K562 (cell line): Measurements from ENCODE around the gene PRF1. TPM values are rescaled to one million over a fixed set of nuclear protein-coding genes. Genes with fewer than 3 reads are reported as not detected.

ENCODE experiments used
- ATAC-seq: fragments of 200-7000 bp; cut with Tn5 transposase; 3 replicates; pipeline ENCODE4 v1.9.1; 2020; ENCODE audit warnings: moderate library complexity
- BruUV-seq: library from RNA; stranded (reverse); fragments of 400-500 nt; replicated peaks from 2 replicates; lab custom pipeline; 2021; lab: Mats Ljungman, UMichigan
- CTCF ChIA-PET: fragments of 300-600 bp; formaldehyde crosslinking; extraction: SDS; loops from one replicate; lab custom pipeline; 2021; ENCODE audit warnings: low intra/inter-chr PET ratio; lab: Yijun Ruan, JAX
- POLR2A ChIA-PET: fragments of 300-600, 350-650 bp; sonication (Branson Sonifier 250); formaldehyde crosslinking; extraction: SDS; loops from one replicate; lab custom pipeline; 2021; ENCODE audit warnings: antibody characterized with exemption, inconsistent platforms; lab: Yijun Ruan, JAX
- DNase-seq, 4 experiments: peaks; one replicate each; pipeline versions ENCODE4 v3.0.0 to v3.0.0-alpha.2; 2011 to 2018; ENCODE audit warnings: low spot score in 3 of 4, mixed read lengths in 3 of 4; ENCODE audit errors: extremely low read depth in 1 of 4
- FAIRE-seq: peaks from 2 replicates; lab custom pipeline; 2011; peaks lifted over from hg19 to GRCh38; lab: Jason Lieb, UNC
- H2AFZ ChIP-seq: 2 replicates; pipeline ENCODE4 v1.6.0; 2011; ENCODE audit warnings: low read depth, low read length, control low read depth, inconsistent platforms
- H3K27ac ChIP-seq: fragments of 200-600 bp; 3 replicates; pipeline ENCODE4 v1.8.0; 2011; ENCODE audit warnings: low read depth, mild to moderate bottlenecking, control low read depth, inconsistent platforms, low read length, moderate library complexity, mixed read lengths; ENCODE audit errors: extremely low read depth
- H3K27me3 ChIP-seq, 2 experiments: fragments of 300-600 bp in 1 of 2; 2 replicates in 1 of 2; 3 replicates in 1 of 2; pipeline versions ENCODE4 v1.6.0 to v1.8.0; 2011; ENCODE audit warnings: inconsistent platforms in 2 of 2, low read length in 2 of 2, mild to moderate bottlenecking in 1 of 2, mixed read lengths in 1 of 2, moderate library complexity in 1 of 2; ENCODE audit not compliant: control insufficient read depth in 2 of 2, insufficient read depth in 2 of 2
- H3K36me3 ChIP-seq: fragments of 300-600 bp; 3 replicates; pipeline ENCODE4 v1.8.0; 2011; ENCODE audit warnings: mild to moderate bottlenecking, low read length, inconsistent platforms; ENCODE audit not compliant: control insufficient read depth, insufficient read depth
- H3K4me1 ChIP-seq, 2 experiments: fragments of 200-600 bp in 1 of 2; replicated peaks in 1 of 2; 2 replicates in 1 of 2; 3 replicates in 1 of 2; pipeline versions ENCODE4 v1.5.1 to v1.8.0; 2011; ENCODE audit warnings: inconsistent platforms in 2 of 2, low read length in 2 of 2, mild to moderate bottlenecking in 1 of 2, mixed read lengths in 1 of 2, moderate library complexity in 1 of 2; ENCODE audit not compliant: control insufficient read depth in 2 of 2, insufficient read depth in 2 of 2
- H3K4me2 ChIP-seq: 2 replicates; pipeline ENCODE4 v1.6.1; 2011; ENCODE audit warnings: low read length, control low read depth, inconsistent platforms, mixed read lengths; ENCODE audit not compliant: insufficient read depth
- H3K4me3 ChIP-seq: fragments of 200-600 bp; sonication (generic), shearing (Covaris generic); 2 replicates; pipeline ENCODE4 v1.5.1; 2016; ENCODE audit warnings: control low read depth, inconsistent platforms
- H3K79me2 ChIP-seq: fragments of 200-600 bp; 3 replicates; pipeline ENCODE4 v1.8.0; 2011; ENCODE audit warnings: low read length, inconsistent platforms; ENCODE audit not compliant: control insufficient read depth, insufficient read depth
- H3K9ac ChIP-seq, 2 experiments: 2 replicates each; pipeline versions ENCODE4 v1.6.0 to v1.6.1; 2011; ENCODE audit warnings: low read depth in 2 of 2, low read length in 2 of 2, control low read depth in 1 of 2, inconsistent platforms in 1 of 2, mild to moderate bottlenecking in 1 of 2, mixed read lengths in 1 of 2; ENCODE audit not compliant: insufficient read depth in 1 of 2
- H3K9me1 ChIP-seq: one replicate; pipeline ENCODE4 v1.6.0; 2011; ENCODE audit warnings: inconsistent platforms, mild to moderate bottlenecking, low read length, moderate library complexity; ENCODE audit not compliant: control insufficient read depth, insufficient read depth
- H3K9me3 ChIP-seq: replicated peaks from 2 replicates; pipeline ENCODE4 v1.5.1; 2011; ENCODE audit warnings: low read depth, low read length, inconsistent platforms; ENCODE audit not compliant: control insufficient read depth, insufficient read depth
- H4K20me1 ChIP-seq: replicated peaks from 2 replicates; pipeline ENCODE4 v1.6.1; 2011; ENCODE audit warnings: low read length, inconsistent platforms, mixed read lengths; ENCODE audit not compliant: control insufficient read depth, insufficient read depth
- BCLAF1 ChIP-seq, 2 experiments: fragments of 450-650 bp in 1 of 2; IDR thresholded peaks; 2 replicates each; pipeline ENCODE4 v1.6.1; 2011 to 2017; ENCODE audit warnings: low read depth in 2 of 2, antibody characterized with exemption in 1 of 2, borderline replicate concordance in 1 of 2, low read length in 1 of 2, mild to moderate bottlenecking in 1 of 2, mixed read lengths in 1 of 2; ENCODE audit not compliant: control insufficient read depth in 1 of 2
- C11orf30 ChIP-seq: fragments of 450-650 bp; IDR thresholded peaks from 2 replicates; pipeline ENCODE4 v1.6.1; 2016; ENCODE audit warnings: low read depth, mild to moderate bottlenecking
- CTCF ChIP-seq, 3 experiments: IDR thresholded peaks in 2 of 3; conservative IDR thresholded peaks in 1 of 3; 2 replicates each; pipeline ENCODE4 v1.5.1; 2011 to 2012; ENCODE audit warnings: low read length in 3 of 3, mild to moderate bottlenecking in 3 of 3, control low read depth in 2 of 3, improper control_type of control experiment in 1 of 3, inconsistent platforms in 1 of 3, low read depth in 1 of 3, mixed read lengths in 1 of 3, moderate library complexity in 1 of 3; ENCODE audit not compliant: insufficient read depth in 2 of 3
- CTCFL ChIP-seq: IDR thresholded peaks from 2 replicates; pipeline ENCODE4 v1.6.1; 2011; ENCODE audit warnings: borderline replicate concordance, low read depth, mild to moderate bottlenecking, moderate library complexity, low read length; ENCODE audit not compliant: insufficient read depth, poor library complexity, severe bottlenecking
- GTF3C2 ChIP-seq: IDR thresholded peaks from 3 replicates; pipeline ENCODE4 v1.6.1; 2011; ENCODE audit warnings: borderline replicate concordance, mild to moderate bottlenecking, moderate library complexity; ENCODE audit not compliant: insufficient read length; ENCODE audit errors: extremely low read depth
- MAFF ChIP-seq: IDR thresholded peaks from 2 replicates; pipeline ENCODE4 v1.6.1; 2012; ENCODE audit warnings: low read length, improper control_type of control experiment
- MAFG ChIP-seq: fragments of 450-650 bp; conservative IDR thresholded peaks from 2 replicates; pipeline ENCODE4 v1.6.1; 2016; ENCODE audit warnings: missing genetic modification characterization, missing compliant biosample characterization
- SMAD4 ChIP-seq: fragments of 250-450 bp; sonication (Bioruptor Pico); conservative IDR thresholded peaks from 2 replicates; pipeline ENCODE4 v1.8.0; 2021; ENCODE audit warnings: inconsistent platforms, mild to moderate bottlenecking, moderate library complexity
- ZNF316 ChIP-seq: fragments of 450-650 bp; IDR thresholded peaks from 2 replicates; pipeline ENCODE4 v1.6.1; 2016
- WGBS: fragments of 100-300 bp; shearing (Covaris generic); methylation state at CpG from one replicate; pipeline ENCODE4 v1.1.6; 2016; ENCODE audit warnings: low coverage, mixed read lengths; ENCODE audit not compliant: insufficient coverage; ENCODE audit errors: missing lambda C conversion rate; 5-methylcytosine and 5-hydroxymethylcytosine counted together
- in situ Hi-C: fragments of 300-500 bp; cut with MboI; formaldehyde crosslinking; loops from 4 replicates; pipeline ENCODE4 v1.15.0; 2018; ENCODE audit warnings: inconsistent platforms, mixed read lengths
- intact Hi-C: fragments of 100-400 bp; cut with micrococcal nuclease; formaldehyde crosslinking; loops from 2 replicates; pipeline ENCODE4 v1.14.2; 2022
- polyA plus RNA-seq, 8 experiments: library from polyadenylated mRNA; depleted of rRNA in 4 of 8; stranded (reverse) in 5 of 8; unstranded in 3 of 8; fragments of >200 nt; fragmentation: Nextera tagmentation in 2 of 8; fragmentation: Illumina TruSeq in 1 of 8; extraction: Ambion mirVana in 2 of 8; extraction: Trizol in 1 of 8; gene quantifications; 2 replicates each; pipeline versions ENCODE4 v1.2.1 to v1.2.3, GENCODE V29; 2011 to 2014; ENCODE audit warnings: inconsistent platforms in 1 of 8, missing spikeins in 1 of 8
- total RNA-seq, 7 experiments: library from RNA; depleted of rRNA in 6 of 7; stranded (reverse); fragments of >200 nt in 6 of 7; fragmentation: Illumina TruSeq in 2 of 7; extraction: Trizol in 2 of 7; gene quantifications; 2 replicates each; pipeline versions ENCODE4 v1.2.1 to v1.2.3, GENCODE V29; 2011 to 2021; ENCODE audit warnings: low replicate concordance in 1 of 7

PRF1 gene
- total and polyA plus RNA-seq, 9 of the 15 experiments (the other 6 are each of a cell fraction or from before 2014, with no cell fraction given), result 3.8 to 8.6 (median 6.3) TPM

GRCh38 chr10:70551466-70551865 is 51.1 kb downstream of the PRF1 start:
- H3K9ac ChIP-seq, result no peak overlapping the region
- no TSS peak for BruUV-seq
- H3K36me3 ChIP-seq, result no peaks in the 10 kb centered on the region
- FAIRE-seq (no peak), ATAC-seq (no peak), DNase-seq (no peak)
- H3K79me2 ChIP-seq, result no peaks in the 10 kb centered on the region
- H3K27me3 ChIP-seq, result no peaks in the 10 kb centered on the region
- H3K4me1 ChIP-seq, result peaks cover 8 to 13% of the 10 kb centered on the region in 2 experiments
- POLR2A ChIA-PET, result interaction anchor here (1.0 to 1.6 kb wide), 2 partner anchors 22 to 203 kb away, joined by 3 to 4 read pairs; no protein-coding TSS in a partner anchor
- H4K20me1 ChIP-seq, result 0 out of 2 replicates have a peak, but pooled peaks cover 5% of the 10 kb centered on the region
- H2AFZ ChIP-seq, result no peak overlapping the region; the same call in 1 of the 2 replicates
- no peak overlapping the region for H3K4me3 ChIP-seq
- no peak overlapping the region for H3K27ac ChIP-seq
- in situ Hi-C loops, result loop anchor here (5.0 kb wide), 1 partner anchor 211 kb away; no protein-coding TSS in a partner anchor
- H3K9me1 ChIP-seq, result no peaks in the 10 kb centered on the region
- intact Hi-C loops, result loop anchor here (2.0 kb wide), 1 partner anchor 121 kb away; the partner anchor contains the start of gene ADAMTS14
- TF ChIP-seq GTF3C2 (no peak), SMAD4 (CRISPR knock-in tag) (no peak), ZNF316 (peak; percentile 80), MAFF (peak; percentile 19; the same call in 1 of the 2 replicates), MAFG (tag) (peak; percentile 63), CTCFL (peak; percentile 22), C11orf30 (peak; percentile 76), CTCF (IDR thresholded peaks at IDR 0.05 in 2 of 3, conservative IDR thresholded peaks at IDR 0.05 in 1 of 3; ENCODE audit: insufficient read depth in 2 of 3, low read depth in 1 of 3, low read length in 3 of 3) (0 out of 6 replicates have a peak, but pooled peaks of 1 of the 3 experiments have one; percentile 3), BCLAF1 (IDR thresholded peaks at IDR 0.05; ENCODE audit: borderline replicate concordance in 1 of 2, control insufficient read depth in 1 of 2, low read depth in 2 of 2, low read length in 1 of 2) (no peak)
- CTCF ChIA-PET, result interaction anchor here (3.1 kb wide), 2 partner anchors 207 to 328 kb away, joined by 31 to 43 read pairs; no protein-coding TSS in a partner anchor
- H3K9me3 ChIP-seq, result no peaks in the 10 kb centered on the region
- no peak overlapping the region for H3K4me2 ChIP-seq
- WGBS, result 33% methylated on average over 2 of the region's 2 CpGs
